Measurements from ENCODE around the gene P2RY8.

P2RY8 gene

GRCh38 chrX:1462596-1463251, 74.3 kb downstream of the P2RY8 start:
- peak; percentile 80 for DNase-seq

- DNase-seq: no peak
Observed at GRCh38 chrX:1462110-1462509, 74.9 kb downstream of the P2RY8 start.

- DNase-seq: peak; percentile 2
Observed at GRCh38 chrX:1455948-1456280, 81.1 kb downstream of the P2RY8 start.

GRCh38 chrX:1453951-1454785, 82.8 kb downstream of the P2RY8 start:
- DNase-seq: peak; percentile 94

- DNase-seq: no peak
Observed at GRCh38 chrX:1453395-1453783, 83.6 kb downstream of the P2RY8 start.

GRCh38 chrX:1452516-1453394, 84.2 kb downstream of the P2RY8 start, which contains the start of gene ASMTL:
TSS of gene ASMTL (minus strand) at chrX:1452909. CDS start at chrX:1452840, 69 bp downstream.
- peak; percentile 100 for DNase-seq

- DNase-seq: peak; percentile 7
Observed at GRCh38 chrX:1451661-1452515, 85.1 kb downstream of the P2RY8 start.

GRCh38 chrX:1451251-1451660, 85.7 kb downstream of the P2RY8 start:
- peak; percentile 11 for DNase-seq

GRCh38 chrX:1450361-1451161, 86.4 kb downstream of the P2RY8 start:
- DNase-seq: peak; percentile 4

GRCh38 chrX:1449823-1450149, 87.2 kb downstream of the P2RY8 start:
- DNase-seq: peak; percentile 1

- peak; percentile 1 for DNase-seq
Observed at GRCh38 chrX:1449036-1449822, 87.8 kb downstream of the P2RY8 start.

GRCh38 chrX:1448573-1449001, 88.4 kb downstream of the P2RY8 start:
- peak; percentile 1 for DNase-seq

GRCh38 chrX:1447969-1448572, 88.9 kb downstream of the P2RY8 start:
- DNase-seq: peak; percentile 3

GRCh38 chrX:1446984-1447968, 89.7 kb downstream of the P2RY8 start:
- DNase-seq: peak; percentile 3

- peak; percentile 2 for DNase-seq
Observed at GRCh38 chrX:1444561-1445500, 92.2 kb downstream of the P2RY8 start.

GRCh38 chrX:1443496-1444075, 93.4 kb downstream of the P2RY8 start:
- peak; percentile 2 for DNase-seq

- peak; percentile 0 for DNase-seq
Observed at GRCh38 chrX:1442724-1443367, 94.1 kb downstream of the P2RY8 start.
